NCI-H2196 treated with DMSO at 0.1 percent for 48 hours (cell line): ENCODE data around the gene KMT5C.
"Not testable (repeated sequence)": the region's sequence is repeated elsewhere in the genome, so short reads cannot be mapped to it uniquely, and the experiment has no call there.

ENCODE experiments used
- DNase-seq: peaks from one replicate; lab custom pipeline; 2025; ENCODE audit not compliant: unreplicated experiment; lab: John Stamatoyannopoulos, UW

Gene KMT5C

DNA sequence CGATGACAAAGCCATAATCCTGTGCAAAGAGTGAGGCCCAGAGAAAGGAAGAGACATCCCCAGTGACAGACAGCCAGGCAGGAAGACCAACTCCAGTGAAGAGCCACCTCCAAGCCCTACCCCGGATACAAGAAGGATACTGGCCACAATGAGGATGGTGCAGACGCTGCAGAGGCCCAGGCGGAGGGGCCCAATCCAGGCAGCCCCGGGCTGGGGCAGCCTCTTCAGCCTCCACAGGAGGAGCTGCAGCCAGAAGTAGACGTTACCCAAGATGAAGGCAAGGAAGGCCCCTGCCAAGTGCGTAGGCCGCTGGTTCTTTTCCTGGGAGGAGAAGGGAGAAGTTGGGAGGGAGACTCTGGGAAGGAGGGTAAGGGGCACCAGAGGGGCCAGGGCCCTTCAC is 23.0 kb upstream of the KMT5C start:
- no peak for DNase-seq

DNA sequence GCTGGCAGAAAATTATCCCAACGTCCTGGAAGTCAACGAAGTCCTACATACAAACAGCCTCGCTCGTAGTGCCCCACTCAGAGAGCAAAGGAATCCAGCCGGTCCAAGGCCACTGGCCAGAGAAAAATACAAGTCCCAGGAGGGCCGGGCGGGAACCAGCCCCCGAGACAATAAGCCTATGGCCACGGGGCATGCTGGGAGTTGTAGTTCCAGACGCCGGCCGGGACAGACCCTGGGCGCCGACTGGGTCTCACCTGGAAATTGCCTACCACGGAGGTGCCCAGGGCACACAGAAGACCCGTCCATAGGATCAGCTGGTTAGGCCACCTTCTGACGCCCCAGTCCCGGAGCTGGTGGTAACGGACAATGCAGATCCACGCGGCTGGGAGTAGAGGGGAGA is 19.9 kb upstream of the KMT5C start:
- no peak for DNase-seq

- DNase-seq = no peak
Measured at GRCh38 chr19:55320844-55321419, 18.7 kb upstream of the KMT5C start.

GRCh38 chr19:55321466-55322137 is 18.1 kb upstream of the KMT5C start:
- DNase-seq = no peak

GRCh38 chr19:55322204-55322885 is 17.3 kb upstream of the KMT5C start:
- no peak for DNase-seq

DNA sequence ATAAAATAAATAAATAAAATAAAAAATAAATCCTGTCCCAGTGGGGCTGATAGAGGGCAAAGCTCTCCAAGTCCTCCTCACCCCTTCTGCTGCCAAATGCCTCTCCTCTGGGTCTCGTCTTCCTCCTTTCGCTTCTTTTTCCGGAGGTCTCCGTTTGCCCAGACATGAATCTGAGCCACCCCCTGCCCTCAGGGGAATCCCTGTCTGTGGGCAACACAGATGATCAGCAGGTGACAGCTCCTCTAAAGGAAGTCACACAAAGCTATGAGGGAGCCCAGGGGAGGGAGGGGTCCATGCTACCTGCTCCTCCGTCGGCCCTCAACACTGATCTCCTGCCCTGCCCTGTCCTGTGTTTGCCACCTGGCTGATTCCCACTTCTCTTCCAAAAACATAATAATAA is 15.0 kb upstream of the KMT5C start:
- no peak for DNase-seq

GRCh38 chr19:55325172-55325571 is 14.5 kb upstream of the KMT5C start, which contains the start of gene TMEM150B:
TSS of gene TMEM150B (minus strand) at chr19:55325341. CDS start at chr19:55321036, 4,305 bp downstream.
- no peak for DNase-seq

GRCh38 chr19:55328774-55329318 is 10.8 kb upstream of the KMT5C start:
- not testable (repeated sequence) for DNase-seq

DNA sequence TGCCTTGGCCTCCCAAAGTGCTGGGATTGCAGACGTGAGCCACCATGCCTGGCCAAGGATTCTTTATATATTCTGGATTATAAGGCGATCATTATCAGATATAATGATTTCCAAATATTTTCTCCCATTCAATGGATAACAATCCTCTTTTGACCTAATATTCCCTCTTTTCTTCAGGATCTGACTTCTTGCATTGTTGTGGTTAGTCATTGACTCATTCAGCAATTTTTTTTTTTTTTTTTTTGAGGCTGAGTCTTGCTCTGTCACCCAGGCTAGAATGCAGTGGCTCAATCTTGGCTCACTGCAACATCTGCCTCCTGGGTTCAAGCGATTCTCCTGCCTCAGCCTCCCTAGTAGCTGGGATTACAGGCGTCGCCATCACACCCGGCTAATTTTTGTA is 9.9 kb upstream of the KMT5C start:
- DNase-seq = not testable (repeated sequence)

DNA sequence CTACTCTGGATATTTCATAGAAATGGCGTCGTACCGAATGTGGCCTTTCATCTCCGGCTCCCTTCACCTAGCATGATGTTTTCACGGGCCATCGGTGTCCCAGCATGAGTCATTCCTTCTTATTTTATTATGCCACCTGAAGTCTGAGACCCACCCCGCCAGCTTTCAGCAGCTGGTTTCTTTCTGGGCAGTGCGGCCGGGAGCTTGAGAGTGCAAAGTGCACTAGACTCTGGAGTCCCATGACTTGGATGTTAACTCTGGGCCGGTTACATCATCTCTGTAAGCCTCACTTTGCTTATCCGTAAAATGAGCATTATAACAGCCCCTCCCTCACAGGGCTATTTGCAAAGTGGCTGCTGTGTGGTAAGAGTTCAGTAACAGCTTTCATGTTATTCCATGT is 5.8 kb upstream of the KMT5C start:
- DNase-seq = no peak

DNA sequence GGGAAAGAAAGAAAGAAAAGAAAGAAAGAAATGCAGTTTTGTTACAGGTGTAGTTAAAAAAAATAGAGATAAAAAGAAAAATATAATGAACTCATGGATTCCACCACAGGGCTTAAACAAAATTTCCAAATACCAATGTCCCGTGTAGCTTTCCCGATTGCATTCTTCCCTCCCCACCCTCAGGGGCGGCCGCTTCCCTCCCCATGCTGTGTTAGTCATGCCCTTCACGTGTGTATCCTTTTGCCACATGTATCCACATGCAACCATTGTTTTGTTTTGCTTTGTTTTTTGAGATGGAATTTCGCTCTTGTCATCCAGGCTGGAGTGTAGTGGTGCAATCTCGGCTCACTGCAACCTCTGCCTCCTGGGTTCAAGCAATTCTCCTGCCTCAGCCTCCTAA is 3.6 kb upstream of the KMT5C start:
- no peak for DNase-seq

- DNase-seq = no peak
Measured at GRCh38 chr19:55339889-55340783, 460 bp downstream of the KMT5C start.

GRCh38 chr19:55340784-55341147 is 1.1 kb downstream of the KMT5C start:
- no peak for DNase-seq

DNA sequence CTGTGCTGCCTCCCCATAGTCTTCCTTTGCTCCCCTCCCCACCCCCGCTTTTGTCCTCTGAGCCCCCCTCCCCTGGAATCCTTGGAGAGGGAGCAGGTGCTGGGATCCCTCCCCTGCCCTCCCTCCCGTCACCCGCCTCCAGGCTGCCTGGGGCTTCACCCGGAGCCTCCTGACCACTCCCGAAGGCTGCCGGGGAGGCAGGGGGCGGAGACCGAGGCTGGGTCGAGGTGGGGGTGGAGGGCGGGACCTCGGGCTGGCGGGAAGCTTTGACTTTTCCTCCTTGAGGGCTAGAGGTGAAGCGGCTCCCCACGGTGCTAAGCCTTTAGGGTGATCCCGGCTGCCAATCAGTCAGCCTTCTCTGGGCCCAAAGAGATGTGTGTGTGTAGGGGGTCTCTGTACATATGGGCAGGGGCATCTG is 1.5 kb downstream of the KMT5C start:
- peak; percentile 65 for DNase-seq

- DNase-seq = no peak
Measured at GRCh38 chr19:55341595-55342531, 2.2 kb downstream of the KMT5C start.

GRCh38 chr19:55344444-55344843 is 4.8 kb downstream of the KMT5C start:
- DNase-seq = peak; percentile 90

DNA sequence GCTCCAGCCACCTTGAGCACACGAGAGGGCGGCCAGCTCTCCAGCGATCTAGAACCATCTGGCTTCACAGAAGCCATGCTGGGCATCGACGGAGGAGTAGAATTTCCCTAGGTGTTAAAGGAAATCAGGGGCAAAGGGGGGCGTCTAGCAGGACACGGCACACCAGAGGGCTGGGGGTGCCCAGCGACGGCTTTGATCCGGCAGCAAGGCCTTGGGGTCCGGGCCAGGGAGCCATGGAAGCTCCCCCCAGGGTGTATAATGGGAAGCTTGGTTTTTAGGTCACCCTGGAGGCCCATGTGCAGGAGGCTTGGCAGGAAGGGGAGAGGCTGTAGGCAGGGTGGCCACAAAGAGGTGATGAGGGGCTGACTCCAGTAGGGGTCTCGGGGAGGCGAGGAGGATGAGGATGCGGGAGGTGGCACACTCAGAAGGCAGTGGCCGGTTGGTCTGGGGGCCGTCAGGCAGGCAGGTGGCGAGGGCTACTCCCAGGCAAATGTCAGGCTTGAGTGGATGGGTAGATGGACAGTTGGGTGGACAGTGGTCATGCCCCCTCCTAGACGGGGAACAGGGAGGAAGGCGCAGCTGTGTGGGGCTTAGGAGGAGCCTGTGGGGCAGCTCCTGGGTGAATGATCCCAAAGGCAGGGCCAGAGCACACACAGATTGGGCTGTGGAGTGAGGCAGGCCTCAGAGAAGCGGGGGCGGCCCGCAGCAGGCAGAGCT is 5.6 kb downstream of the KMT5C start:
- no peak for DNase-seq

DNA sequence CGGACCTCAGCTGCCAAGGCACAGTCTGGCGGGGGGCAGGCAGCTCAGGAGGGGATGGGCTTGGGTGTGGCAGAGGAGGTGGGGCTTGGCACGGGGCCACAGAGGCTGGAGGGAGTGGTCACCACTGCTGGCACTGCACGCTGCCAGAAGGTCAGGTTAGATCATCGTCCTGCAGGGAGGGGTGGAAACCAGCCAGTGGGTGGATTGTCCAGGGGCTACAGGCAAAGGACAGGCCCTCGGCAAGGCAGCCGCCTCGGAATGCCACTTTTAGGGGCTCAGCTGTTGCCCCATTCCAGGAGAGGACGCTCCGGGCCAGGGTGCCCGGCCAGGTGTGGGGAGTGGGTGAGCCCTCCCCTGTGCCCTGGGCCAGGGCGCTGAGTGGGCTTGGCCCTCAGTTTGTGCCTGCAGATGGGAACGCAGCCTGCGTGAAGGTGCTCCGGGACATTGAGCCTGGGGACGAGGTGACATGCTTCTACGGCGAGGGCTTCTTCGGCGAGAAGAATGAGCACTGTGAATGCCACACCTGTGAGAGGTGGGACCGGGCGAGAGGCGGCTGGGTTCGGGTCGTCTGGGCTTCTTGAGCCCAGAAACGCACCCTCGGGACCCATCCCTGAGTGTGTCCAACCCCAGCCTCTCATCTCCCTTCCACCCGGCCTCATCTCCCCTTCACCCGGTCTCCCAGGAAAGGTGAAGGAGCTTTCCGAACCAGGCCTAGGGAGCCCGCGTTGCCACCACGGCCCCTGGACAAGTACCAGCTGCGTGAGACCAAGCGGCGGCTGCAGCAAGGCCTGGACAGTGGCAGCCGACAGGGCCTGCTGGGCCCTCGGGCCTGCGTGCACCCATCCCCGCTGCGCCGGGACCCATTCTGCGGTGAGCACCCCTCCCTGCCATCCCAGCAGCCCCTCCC is 6.4 kb downstream of the KMT5C start:
- peak; percentile 14 for DNase-seq
